HFFc6 (cell line): Measurements from ENCODE around the gene P2RY13. TPM values are rescaled to one million over a fixed set of nuclear protein-coding genes. Genes with fewer than 3 reads are reported as not detected.

Source experiments
- DNase-seq: peaks from one replicate; pipeline ENCODE4 v3.0.0-alpha.2; 2018
- H3K27ac Mint-ChIP-seq: 2 replicates; pipeline ENCODE4 v1.8.0; 2020; ENCODE audit warnings: mild to moderate bottlenecking, mixed read lengths
- H3K27me3 Mint-ChIP-seq: 2 replicates; pipeline ENCODE4 v1.8.0; 2021; ENCODE audit warnings: mild to moderate bottlenecking, moderate library complexity, mixed read lengths; ENCODE audit not compliant: insufficient read depth
- H3K36me3 Mint-ChIP-seq: 2 replicates; pipeline ENCODE4 v1.8.0; 2021; ENCODE audit warnings: low read depth, mixed read lengths
- H3K4me1 Mint-ChIP-seq: 2 replicates; pipeline ENCODE4 v1.8.0; 2020; ENCODE audit warnings: low read depth, mixed read lengths
- H3K4me3 Mint-ChIP-seq: 2 replicates; pipeline ENCODE4 v1.8.0; 2020; ENCODE audit warnings: mild to moderate bottlenecking, moderate library complexity, mixed read lengths
- H3K9me3 Mint-ChIP-seq: 2 replicates; pipeline ENCODE4 v1.8.0; 2020; ENCODE audit warnings: mild to moderate bottlenecking, mixed read lengths
- total RNA-seq, 6 experiments: library from RNA; stranded (reverse); fragmentation: NEBNext Ultra II Directional; extraction: Animal tissue kit (Norgen Biotek cat#: 25700); gene quantifications; 2 replicates in 1 of 6; 3 replicates in 5 of 6; pipeline ENCODE4 v1.2.3, GENCODE V29; 2021
- TF ChIP-seq, protein P1 (sequence below): fragments of 200-600 bp; sonication (generic); IDR thresholded peaks from 2 replicates; pipeline ENCODE4 v1.5.0; 2021; ENCODE audit warnings: antibody characterized with exemption, mild to moderate bottlenecking

Gene P2RY13
- total RNA-seq, 6 experiments from 2014 or later = not detected

DNA sequence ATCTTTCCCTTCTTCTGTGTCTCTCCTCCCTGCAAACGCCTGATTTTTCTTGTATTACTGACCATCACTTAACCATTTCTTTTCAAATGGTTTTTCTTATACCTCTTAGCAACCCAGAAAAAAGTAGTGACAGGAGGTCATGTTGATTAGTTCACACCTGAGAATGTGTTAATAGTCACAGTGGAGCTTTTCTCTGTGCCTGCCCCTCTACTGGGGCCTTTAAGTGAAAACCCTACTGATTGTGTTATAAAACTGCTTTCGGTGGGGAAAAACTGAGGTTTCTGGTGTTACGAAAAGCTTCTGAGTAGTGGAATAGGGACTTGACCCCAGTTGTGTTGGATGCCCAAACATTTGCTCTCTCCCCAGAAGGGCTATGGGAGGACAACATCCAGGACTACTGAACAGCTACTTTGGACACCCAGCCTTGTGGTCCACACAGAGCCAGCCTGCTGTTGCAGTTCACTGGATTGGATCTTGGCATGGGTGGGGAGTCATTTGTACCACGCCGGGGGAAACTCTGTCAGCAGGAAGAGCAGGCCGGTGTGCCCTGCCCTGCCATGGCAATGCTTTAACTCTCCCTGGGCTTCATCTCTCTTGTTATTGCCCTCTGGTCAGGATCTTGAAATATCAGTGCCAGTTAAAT, 23.1 kb downstream of the P2RY13 start:
- no peak for DNase-seq
- peak overlapping the region; percentile 74 for H3K4me3 Mint-ChIP-seq

DNA sequence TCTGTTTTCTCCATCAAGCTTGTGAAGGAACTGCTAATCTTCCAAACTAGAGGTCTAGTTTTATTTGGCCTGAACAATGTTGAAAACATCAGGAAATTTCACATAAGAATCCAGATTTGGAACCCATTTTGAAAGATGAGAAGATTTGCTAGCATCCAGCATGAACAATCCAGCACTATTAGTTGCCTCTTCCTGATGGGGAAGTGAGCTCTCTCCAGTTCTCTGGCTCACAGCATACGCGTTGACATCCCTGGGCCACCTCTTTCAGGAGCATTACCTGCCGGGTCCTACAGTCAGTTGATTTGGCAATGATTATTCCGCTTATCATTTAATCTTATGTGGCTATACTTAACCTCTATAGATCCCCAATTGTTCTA, 23.6 kb downstream of the P2RY13 start:
- H3K4me1 Mint-ChIP-seq = peaks cover 79% of the 10 kb centered on the region

More for the DNA sequence above, 23.1 kb downstream of the P2RY13 start:
- Mint-ChIP-seq H3K9me3 (no peaks in the 10 kb centered on the region), H3K27me3 (peaks cover 12% of the 10 kb centered on the region), H3K36me3 (0 out of 2 replicates have a peak, but pooled peaks cover 4% of the 10 kb centered on the region), H3K27ac (peak overlapping the region; percentile 75), H3K4me1 (peaks cover 74% of the 10 kb centered on the region)
- TF ChIP-seq, protein P1, sequence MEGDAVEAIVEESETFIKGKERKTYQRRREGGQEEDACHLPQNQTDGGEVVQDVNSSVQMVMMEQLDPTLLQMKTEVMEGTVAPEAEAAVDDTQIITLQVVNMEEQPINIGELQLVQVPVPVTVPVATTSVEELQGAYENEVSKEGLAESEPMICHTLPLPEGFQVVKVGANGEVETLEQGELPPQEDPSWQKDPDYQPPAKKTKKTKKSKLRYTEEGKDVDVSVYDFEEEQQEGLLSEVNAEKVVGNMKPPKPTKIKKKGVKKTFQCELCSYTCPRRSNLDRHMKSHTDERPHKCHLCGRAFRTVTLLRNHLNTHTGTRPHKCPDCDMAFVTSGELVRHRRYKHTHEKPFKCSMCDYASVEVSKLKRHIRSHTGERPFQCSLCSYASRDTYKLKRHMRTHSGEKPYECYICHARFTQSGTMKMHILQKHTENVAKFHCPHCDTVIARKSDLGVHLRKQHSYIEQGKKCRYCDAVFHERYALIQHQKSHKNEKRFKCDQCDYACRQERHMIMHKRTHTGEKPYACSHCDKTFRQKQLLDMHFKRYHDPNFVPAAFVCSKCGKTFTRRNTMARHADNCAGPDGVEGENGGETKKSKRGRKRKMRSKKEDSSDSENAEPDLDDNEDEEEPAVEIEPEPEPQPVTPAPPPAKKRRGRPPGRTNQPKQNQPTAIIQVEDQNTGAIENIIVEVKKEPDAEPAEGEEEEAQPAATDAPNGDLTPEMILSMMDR = no peak

DNA sequence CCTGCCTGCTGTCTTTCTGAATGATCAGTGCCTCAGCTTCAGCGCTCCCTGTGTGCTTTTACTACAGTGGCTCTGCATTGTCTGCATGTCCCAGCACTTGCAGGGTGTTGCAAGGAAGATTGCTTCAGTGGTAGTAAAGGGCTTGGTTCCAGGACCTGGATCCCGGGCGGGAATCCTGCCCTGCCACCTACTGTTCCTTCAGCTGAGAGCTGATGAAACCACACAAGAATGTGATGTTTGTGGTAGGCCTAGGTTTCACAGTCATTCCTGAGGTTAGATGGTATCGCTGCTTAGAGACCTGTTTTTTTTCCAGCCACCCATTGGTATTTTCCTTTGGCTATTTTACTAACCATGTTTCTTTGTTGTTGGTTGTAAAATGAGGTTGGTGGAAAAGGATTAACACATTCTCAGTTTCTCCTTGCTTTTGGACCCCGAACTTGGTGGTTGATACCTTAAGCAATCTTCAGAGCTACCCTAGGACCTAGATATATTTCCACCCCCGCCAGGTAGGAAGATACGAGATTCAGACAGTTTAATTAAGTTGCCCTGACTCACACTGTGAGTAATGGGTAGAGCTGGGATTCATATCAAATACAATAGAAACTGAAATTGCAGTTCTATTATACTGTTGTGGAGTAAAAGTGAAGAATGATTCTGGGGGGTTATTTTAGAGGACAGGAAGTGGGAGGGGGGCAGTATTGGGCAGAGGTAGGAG, 24.1 kb downstream of the P2RY13 start:
- TF ChIP-seq, protein P1 = peak; percentile 38; the same call in 1 of the 2 replicates
- Mint-ChIP-seq H3K36me3 (0 out of 2 replicates have a peak, but pooled peaks cover 4% of the 10 kb centered on the region), H3K27me3 (peaks cover 12% of the 10 kb centered on the region), H3K4me3 (peak overlapping the region; percentile 74), H3K4me1 (peaks cover 82% of the 10 kb centered on the region), H3K9me3 (no peaks in the 10 kb centered on the region), H3K27ac (peak overlapping the region; percentile 75)
- DNase-seq = peak; percentile 97

More for the DNA sequence above, 23.6 kb downstream of the P2RY13 start:
- Mint-ChIP-seq H3K9me3 (no peaks in the 10 kb centered on the region), H3K36me3 (0 out of 2 replicates have a peak, but pooled peaks cover 4% of the 10 kb centered on the region), H3K27me3 (peaks cover 12% of the 10 kb centered on the region), H3K27ac (peak overlapping the region; percentile 75), H3K4me3 (peak overlapping the region; percentile 74)
- peak; percentile 17 for DNase-seq
- TF ChIP-seq, protein P1 = no peak

DNA sequence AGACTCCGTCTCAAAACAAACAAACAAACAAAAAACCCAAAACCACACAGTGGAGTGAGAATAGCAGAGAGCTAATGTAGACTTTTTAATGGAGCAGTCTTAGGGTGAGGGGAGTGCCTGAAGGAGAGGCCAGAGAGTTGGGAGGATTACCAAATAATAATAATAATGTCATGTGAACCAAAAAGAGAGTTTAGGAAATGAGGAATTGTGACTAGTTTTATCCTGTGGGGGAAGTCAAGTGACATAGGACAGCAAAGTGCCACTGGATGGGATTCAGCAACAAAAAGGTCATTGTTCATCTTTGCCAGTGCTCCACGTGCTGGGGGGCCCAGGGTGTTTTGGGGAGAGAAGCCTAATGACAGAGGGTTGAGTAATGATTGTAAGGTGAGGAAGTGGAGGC, 25.6 kb downstream of the P2RY13 start:
- DNase-seq = no peak
- TF ChIP-seq, protein P1 = no peak
- H3K4me3 Mint-ChIP-seq = no peak overlapping the region
- peaks cover 78% of the 10 kb centered on the region for H3K4me1 Mint-ChIP-seq
- H3K27ac Mint-ChIP-seq = no peak overlapping the region
- 0 out of 2 replicates have a peak, but pooled peaks cover 4% of the 10 kb centered on the region for H3K36me3 Mint-ChIP-seq
- H3K27me3 Mint-ChIP-seq = peaks cover 8% of the 10 kb centered on the region
- H3K9me3 Mint-ChIP-seq = no peaks in the 10 kb centered on the region

DNA sequence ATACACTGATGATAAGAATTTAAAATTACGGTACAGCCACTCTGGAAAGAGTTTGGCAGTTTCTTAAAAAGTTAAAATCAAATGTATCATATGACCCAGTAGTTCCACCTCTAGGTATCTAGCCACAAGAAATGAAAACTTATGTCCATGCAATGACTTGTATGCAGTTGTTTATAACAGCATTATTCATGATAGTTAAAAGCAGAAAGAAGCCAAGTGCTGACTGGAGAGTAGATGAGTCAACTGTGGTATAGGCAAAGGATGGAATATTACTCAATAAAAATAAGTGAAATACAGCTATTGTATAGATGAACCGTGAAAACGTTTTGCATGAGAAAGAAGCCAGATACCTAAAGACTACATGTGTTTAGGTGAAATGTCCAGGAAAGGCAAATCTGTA, 27.6 kb downstream of the P2RY13 start:
- TF ChIP-seq, protein P1 = no peak
- Mint-ChIP-seq H3K4me3 (no peak overlapping the region), H3K27me3 (peaks cover 8% of the 10 kb centered on the region), H3K36me3 (0 out of 2 replicates have a peak, but pooled peaks cover 4% of the 10 kb centered on the region), H3K4me1 (peaks cover 58% of the 10 kb centered on the region), H3K27ac (no peak overlapping the region), H3K9me3 (no peaks in the 10 kb centered on the region)
- peak; percentile 74 for DNase-seq
